GM21423 (cell line): ENCODE data around the gene TBC1D5.
A peak's percentile ranks its signal among the peaks of the same experiment; 100 is the strongest.
"Not testable (repeated sequence)": the region's sequence is repeated elsewhere in the genome, so short reads cannot be mapped to it uniquely, and the experiment has no call there.

Experiments
- ATAC-seq: cut with Tn5 transposase; IDR thresholded peaks from one replicate; pipeline ENCODE4 v1.9.1; 2021; ENCODE audit warnings: mild to moderate bottlenecking, moderate library complexity; ENCODE audit not compliant: unreplicated experiment

TBC1D5 gene

GRCh38 chr3:17372362-17373210 is 369.8 kb downstream of the TBC1D5 start:
- ATAC-seq, result no peak

GRCh38 chr3:17369973-17370372 is 372.5 kb downstream of the TBC1D5 start:
- ATAC-seq, result peak; percentile 51

GRCh38 chr3:17367171-17367570 is 375.3 kb downstream of the TBC1D5 start:
- no peak for ATAC-seq

- no peak for ATAC-seq
Measured at GRCh38 chr3:17360991-17361390, 381.4 kb downstream of the TBC1D5 start.

- no peak for ATAC-seq
Measured at GRCh38 chr3:17359911-17360310, 382.5 kb downstream of the TBC1D5 start.

- no peak for ATAC-seq
Measured at GRCh38 chr3:17357035-17357710, 385.3 kb downstream of the TBC1D5 start.

- no peak for ATAC-seq
Measured at GRCh38 chr3:17356585-17356984, 385.8 kb downstream of the TBC1D5 start.

- ATAC-seq, result no peak
Measured at GRCh38 chr3:17355591-17355990, 386.8 kb downstream of the TBC1D5 start.

GRCh38 chr3:17354341-17354740 is 388.1 kb downstream of the TBC1D5 start:
- no peak for ATAC-seq

- no peak for ATAC-seq
Measured at GRCh38 chr3:17352620-17353019, 389.8 kb downstream of the TBC1D5 start.

GRCh38 chr3:17351193-17351592 is 391.2 kb downstream of the TBC1D5 start:
- not testable (repeated sequence) for ATAC-seq

GRCh38 chr3:17349093-17349492 is 393.3 kb downstream of the TBC1D5 start:
- ATAC-seq, result no peak

GRCh38 chr3:17342119-17342518 is 400.3 kb downstream of the TBC1D5 start:
- ATAC-seq, result no peak

- ATAC-seq, result no peak
Measured at GRCh38 chr3:17340693-17341092, 401.7 kb downstream of the TBC1D5 start.

- no peak for ATAC-seq
Measured at GRCh38 chr3:17340261-17340660, 402.2 kb downstream of the TBC1D5 start.

- no peak for ATAC-seq
Measured at GRCh38 chr3:17339132-17339575, 403.3 kb downstream of the TBC1D5 start.

GRCh38 chr3:17336291-17336690 is 406.1 kb downstream of the TBC1D5 start:
- ATAC-seq, result no peak

GRCh38 chr3:17333893-17334292 is 408.5 kb downstream of the TBC1D5 start:
- ATAC-seq, result no peak

GRCh38 chr3:17333446-17333845 is 409.0 kb downstream of the TBC1D5 start:
- ATAC-seq, result no peak

GRCh38 chr3:17330660-17331059 is 411.8 kb downstream of the TBC1D5 start:
- no peak for ATAC-seq

- ATAC-seq, result no peak
Measured at GRCh38 chr3:17329927-17330326, 412.5 kb downstream of the TBC1D5 start.

- ATAC-seq, result peak; percentile 67
Measured at GRCh38 chr3:17322106-17322793, 420.2 kb downstream of the TBC1D5 start.
